ENCODE data around the gene IQGAP1. TPM values are rescaled to one million over a fixed set of nuclear protein-coding genes. Genes with fewer than 3 reads are reported as not detected.

The IQGAP1 gene
- polyA plus RNA-seq, 3 donors = 140 to 276 (median 207) TPM

GRCh38 chr15:90394748-90395442, 6.9 kb downstream of the IQGAP1 start:
- H3K4me1 ChIP-seq (ENCODE audit: control insufficient read depth in 1 of 2, insufficient read depth in 2 of 2, low read length in 2 of 2) = peaks cover 59 to 86% of the 10 kb centered on the region in 2 donors
- Mint-ChIP-seq H3K4me3 (no peak overlapping the region), H3K9me3 (no peaks in the 10 kb centered on the region), H3K36me3 (peaks cover 54 to 79% of the 10 kb centered on the region in 2 donors), H3K27ac (peak overlapping the region in 5 of 7 donors; percentile 20 to 89 (median 86)), H3K27me3 (ENCODE audit: low read depth in 3 of 3) (peaks cover 0 to 4% (median 0%) of the 10 kb centered on the region in 3 donors), H3K4me1 (peaks cover 71% of the 10 kb centered on the region)
- peaks cover 100% of the 10 kb centered on the region for H3K79me2 ChIP-seq (ENCODE audit: insufficient read depth, low read length)
- peaks cover 25 to 61% of the 10 kb centered on the region in 2 donors for H3K36me3 ChIP-seq (replicated peaks in 1 of 2; ENCODE audit: control insufficient read depth in 1 of 2, insufficient read depth in 2 of 2, low read length in 2 of 2)
- H3K27me3 ChIP-seq (ENCODE audit: control insufficient read depth in 2 of 2, insufficient read depth in 2 of 2, low read length in 2 of 2) = no peaks in the 10 kb centered on the region
- DNase-seq = no peak
- H3K27ac ChIP-seq (ENCODE audit: low read depth in 1 of 2, low read length in 2 of 2) = peak overlapping the region in 1 of 2 donors; percentile 63
- no peak for TF ChIP-seq CTCF (IDR thresholded peaks at IDR 0.05)
- no peak overlapping the region for H3K4me2 ChIP-seq (replicated peaks; ENCODE audit: extremely low read depth, low read length, poor library complexity, severe bottlenecking)
- WGBS (ENCODE audit: insufficient coverage) = 95% methylated on average over 6 of the region's 12 CpGs
- peaks cover 91% of the 10 kb centered on the region for H4K20me1 ChIP-seq (ENCODE audit: insufficient read depth, low read length)
- intact Hi-C loops (cut with micrococcal nuclease) = loop anchor here in 1 of 2 donors (5.0 kb wide), 1 partner anchor 37 kb away; no protein-coding TSS in a partner anchor
- no peak overlapping the region for H3K9ac ChIP-seq (ENCODE audit: insufficient read depth, low read length, poor library complexity, severe bottlenecking)
- no peak overlapping the region for H3K4me3 ChIP-seq (replicated peaks in 1 of 3; ENCODE audit: low read depth in 2 of 3, low read length in 3 of 3)
- H3K9me3 ChIP-seq (replicated peaks in 1 of 2; ENCODE audit: control insufficient read depth in 1 of 2, insufficient read depth in 1 of 2, low read length in 2 of 2) = no peaks in the 10 kb centered on the region
- no peak overlapping the region for H2AFZ ChIP-seq (ENCODE audit: insufficient read depth, low read depth, low read length, poor library complexity, severe bottlenecking)

- Histone ChIP-seq H3K9ac (ENCODE audit: insufficient read depth, low read length, poor library complexity, severe bottlenecking) (no peak overlapping the region), H3K27ac (ENCODE audit: low read depth in 1 of 2, low read length in 2 of 2) (peak overlapping the region in 1 of 2 donors; percentile 55), H3K9me3 (replicated peaks in 1 of 2; ENCODE audit: control insufficient read depth in 1 of 2, insufficient read depth in 1 of 2, low read length in 2 of 2) (no peaks in the 10 kb centered on the region), H3K36me3 (replicated peaks in 1 of 2; ENCODE audit: control insufficient read depth in 1 of 2, insufficient read depth in 2 of 2, low read length in 2 of 2) (peaks cover 15 to 51% of the 10 kb centered on the region in 2 donors), H3K4me3 (replicated peaks in 1 of 3; ENCODE audit: low read depth in 2 of 3, low read length in 3 of 3) (no peak overlapping the region), H3K4me2 (replicated peaks; ENCODE audit: extremely low read depth, low read length, poor library complexity, severe bottlenecking) (peak overlapping the region; percentile 0), H4K20me1 (ENCODE audit: insufficient read depth, low read length) (peaks cover 79% of the 10 kb centered on the region), H3K27me3 (ENCODE audit: control insufficient read depth in 2 of 2, insufficient read depth in 2 of 2, low read length in 2 of 2) (no peaks in the 10 kb centered on the region), H3K79me2 (ENCODE audit: insufficient read depth, low read length) (peaks cover 100% of the 10 kb centered on the region), H3K4me1 (ENCODE audit: control insufficient read depth in 1 of 2, insufficient read depth in 2 of 2, low read length in 2 of 2) (peaks cover 58 to 85% of the 10 kb centered on the region in 2 donors), H2AFZ (ENCODE audit: insufficient read depth, low read depth, low read length, poor library complexity, severe bottlenecking) (no peak overlapping the region)
- peaks cover 0 to 2% (median 0%) of the 10 kb centered on the region in 3 donors for H3K27me3 Mint-ChIP-seq (ENCODE audit: low read depth in 3 of 3)
- peaks cover 71% of the 10 kb centered on the region for H3K4me1 Mint-ChIP-seq
- no CpG with 5 or more reads among the region's 4 CpGs for WGBS (ENCODE audit: insufficient coverage)
- H3K36me3 Mint-ChIP-seq = peaks cover 40 to 72% of the 10 kb centered on the region in 2 donors
- H3K4me3 Mint-ChIP-seq = no peak overlapping the region
- TF ChIP-seq CTCF (IDR thresholded peaks at IDR 0.05) = no peak
- H3K9me3 Mint-ChIP-seq = no peaks in the 10 kb centered on the region
- no peak for DNase-seq
- peak overlapping the region in 5 of 7 donors; percentile 4 to 89 (median 64) for H3K27ac Mint-ChIP-seq
- intact Hi-C loops (cut with micrococcal nuclease) = no loop called here
Measured at GRCh38 chr15:90396321-90396720, 8.3 kb downstream of the IQGAP1 start.
